Uterus (tissue), 4 donors: ENCODE measurements around the gene ADI1. TPM values are rescaled to one million over a fixed set of nuclear protein-coding genes. Genes with fewer than 3 reads are reported as not detected.
A peak's percentile ranks its signal among the peaks of the same experiment; 100 is the strongest.

ENCODE experiments used
- DNase-seq, 2 donors: peaks; one replicate each; pipeline ENCODE4 v3.0.0-alpha.2; 2019 to 2020
- H3K27ac ChIP-seq, 2 donors: fragments of 200-600 bp; sonication (generic); 1 replicate in 1 of 2; 2 replicates in 1 of 2; pipeline ENCODE4 v1.5.1; 2016 to 2018
- H3K27me3 ChIP-seq, 2 donors: fragments of 200-600 bp; sonication (generic); one replicate each; pipeline ENCODE4 v1.5.1; 2018 to 2019; ENCODE audit warnings: control low read depth in 1 of 2
- H3K36me3 ChIP-seq, 2 donors: fragments of 200-600 bp; sonication (generic); one replicate each; pipeline ENCODE4 v1.5.1; 2019; ENCODE audit warnings: control low read depth in 1 of 2
- H3K4me1 ChIP-seq, 2 donors: fragments of 200-600 bp; sonication (generic); one replicate each; pipeline ENCODE4 v1.5.1; 2018 to 2019; ENCODE audit warnings: control low read depth in 1 of 2
- H3K4me3 ChIP-seq, 2 donors: fragments of 200-600 bp; sonication (generic); 1 replicate in 1 of 2; 2 replicates in 1 of 2; pipeline ENCODE4 v1.5.1; 2018 to 2019; ENCODE audit warnings: mild to moderate bottlenecking in 1 of 2
- H3K9me3 ChIP-seq, 2 donors: fragments of 200-600 bp; sonication (generic); one replicate each; pipeline ENCODE4 v1.5.1; 2019; ENCODE audit warnings: control low read depth in 1 of 2
- POLR2A ChIP-seq, 2 donors: fragments of 450-650 bp; IDR thresholded peaks; one replicate each; pipeline ENCODE4 v1.6.1; 2016; ENCODE audit warnings: antibody characterized with exemption in 2 of 2, mild to moderate bottlenecking in 1 of 2, moderate library complexity in 1 of 2
- intact Hi-C: fragments of 100-400 bp; cut with DNase I; formaldehyde crosslinking; loops from one replicate; pipeline ENCODE4 v1.15.1; 2023; ENCODE audit warnings: low total_unique reads
- total RNA-seq, 4 donors: library from RNA; depleted of rRNA in 3 of 4; stranded (reverse); fragments of >200 nt in 3 of 4; gene quantifications; one replicate each; pipeline versions ENCODE4 v1.1.0 to v1.2.4, GENCODE V29; 2014 to 2023
- TF ChIP-seq, protein P1 (sequence below), 4 experiments: fragments of 200-600 bp in 2 of 4; fragments of 450-650 bp in 2 of 4; sonication (generic) in 2 of 4; IDR thresholded peaks; one replicate each; pipeline ENCODE4 v1.5.1; 2016 to 2019; ENCODE audit warnings: antibody characterized with exemption in 4 of 4, mild to moderate bottlenecking in 2 of 4, moderate library complexity in 1 of 4
- donor health status: DM: yes; HTN: yes; CAD: no.

Gene ADI1
- total RNA-seq, 4 donors from 2014 or later: 31.5 to 65.0 (median 37.9) TPM

DNA sequence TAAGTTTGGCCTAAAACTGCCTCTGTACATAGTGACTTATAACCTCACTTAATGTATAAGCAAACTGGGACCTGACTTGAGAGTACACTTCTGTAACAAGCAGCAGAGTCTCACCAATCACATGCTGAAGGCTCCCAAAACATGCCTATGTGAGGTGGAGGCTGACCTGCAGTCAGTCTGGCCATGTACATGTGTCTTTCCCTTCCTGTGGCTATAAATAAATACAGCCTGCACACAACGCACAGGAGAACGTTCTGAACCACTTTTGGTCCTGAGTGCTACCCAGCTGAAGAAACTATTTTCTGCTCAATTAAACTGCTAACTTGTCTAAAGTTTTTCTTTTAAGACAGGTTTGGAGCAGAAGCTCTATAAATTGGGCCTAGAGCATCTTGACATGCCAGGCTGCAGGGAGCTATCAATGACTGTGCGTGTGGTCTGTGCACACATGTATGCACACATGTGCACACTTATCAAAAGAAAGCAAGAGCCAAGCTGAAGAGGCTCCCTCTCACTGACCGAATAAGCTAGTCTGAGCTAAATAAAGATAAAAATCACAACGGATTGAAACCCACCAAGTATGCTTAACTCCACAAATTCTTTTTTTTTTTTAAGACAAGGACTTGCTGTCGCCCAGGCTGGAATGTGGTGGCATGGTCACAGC is 23.8 kb upstream of the ADI1 start:
- no peak for DNase-seq
- no peaks in the 10 kb centered on the region for H3K27me3 ChIP-seq
- no peaks in the 10 kb centered on the region for H3K36me3 ChIP-seq
- TF ChIP-seq, protein P1, sequence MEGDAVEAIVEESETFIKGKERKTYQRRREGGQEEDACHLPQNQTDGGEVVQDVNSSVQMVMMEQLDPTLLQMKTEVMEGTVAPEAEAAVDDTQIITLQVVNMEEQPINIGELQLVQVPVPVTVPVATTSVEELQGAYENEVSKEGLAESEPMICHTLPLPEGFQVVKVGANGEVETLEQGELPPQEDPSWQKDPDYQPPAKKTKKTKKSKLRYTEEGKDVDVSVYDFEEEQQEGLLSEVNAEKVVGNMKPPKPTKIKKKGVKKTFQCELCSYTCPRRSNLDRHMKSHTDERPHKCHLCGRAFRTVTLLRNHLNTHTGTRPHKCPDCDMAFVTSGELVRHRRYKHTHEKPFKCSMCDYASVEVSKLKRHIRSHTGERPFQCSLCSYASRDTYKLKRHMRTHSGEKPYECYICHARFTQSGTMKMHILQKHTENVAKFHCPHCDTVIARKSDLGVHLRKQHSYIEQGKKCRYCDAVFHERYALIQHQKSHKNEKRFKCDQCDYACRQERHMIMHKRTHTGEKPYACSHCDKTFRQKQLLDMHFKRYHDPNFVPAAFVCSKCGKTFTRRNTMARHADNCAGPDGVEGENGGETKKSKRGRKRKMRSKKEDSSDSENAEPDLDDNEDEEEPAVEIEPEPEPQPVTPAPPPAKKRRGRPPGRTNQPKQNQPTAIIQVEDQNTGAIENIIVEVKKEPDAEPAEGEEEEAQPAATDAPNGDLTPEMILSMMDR (IDR thresholded peaks at IDR 0.05): no peak
- no peak for TF ChIP-seq POLR2A (IDR thresholded peaks at IDR 0.05)
- H3K4me3 ChIP-seq: no peak overlapping the region
- intact Hi-C loops: no loop called here
- no peak overlapping the region for H3K27ac ChIP-seq
- H3K4me1 ChIP-seq: no peaks in the 10 kb centered on the region
- H3K9me3 ChIP-seq: no peaks in the 10 kb centered on the region

DNA sequence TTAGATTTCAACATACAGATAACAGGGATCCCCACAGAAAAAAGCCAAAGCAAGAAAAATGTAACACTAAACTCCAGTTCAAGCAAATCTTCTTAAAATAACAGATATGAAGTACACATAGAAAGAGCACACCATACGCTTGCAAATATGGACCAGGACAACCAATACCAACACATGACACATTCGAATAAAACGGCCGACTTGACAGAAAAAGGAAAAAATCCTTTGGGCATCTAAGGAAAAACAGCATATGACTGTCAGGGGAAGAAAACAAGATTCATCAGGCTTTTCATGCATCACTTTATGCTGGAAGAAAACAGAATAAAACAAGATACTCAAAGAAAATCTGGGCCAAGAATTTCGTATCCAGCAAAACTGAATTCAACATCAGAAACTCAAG is 22.8 kb upstream of the ADI1 start:
- Histone ChIP-seq H3K4me1 (no peaks in the 10 kb centered on the region), H3K9me3 (no peaks in the 10 kb centered on the region), H3K27me3 (no peaks in the 10 kb centered on the region), H3K4me3 (no peak overlapping the region), H3K27ac (no peak overlapping the region), H3K36me3 (no peaks in the 10 kb centered on the region)
- no peak for TF ChIP-seq POLR2A (IDR thresholded peaks at IDR 0.05)
- TF ChIP-seq, protein P1 (IDR thresholded peaks at IDR 0.05): no peak
- intact Hi-C loops: no loop called here
- DNase-seq: no peak

DNA sequence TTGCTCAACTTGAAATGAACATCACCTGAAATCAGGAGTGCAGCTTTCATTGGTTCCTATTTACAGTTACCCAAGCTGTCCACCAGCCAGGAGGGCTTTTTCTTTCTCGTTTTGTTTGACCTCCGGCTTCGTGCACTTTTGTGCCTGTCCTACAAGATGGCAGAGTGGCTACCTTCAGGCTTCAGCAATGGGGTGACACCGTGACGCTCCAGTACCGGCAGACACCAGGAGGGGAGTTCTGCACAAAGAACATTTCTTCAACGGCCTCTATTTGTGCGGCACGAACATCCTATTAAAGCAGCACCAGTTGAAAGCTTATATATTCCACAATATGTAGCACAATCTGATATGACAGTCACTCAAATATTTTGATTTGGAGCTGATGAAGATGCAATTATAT is 20.5 kb upstream of the ADI1 start:
- intact Hi-C loops: no loop called here
- Histone ChIP-seq H3K27ac (no peak overlapping the region), H3K36me3 (no peaks in the 10 kb centered on the region), H3K4me1 (peaks cover 0 to 4% of the 10 kb centered on the region in 2 donors), H3K27me3 (no peaks in the 10 kb centered on the region), H3K4me3 (no peak overlapping the region), H3K9me3 (no peaks in the 10 kb centered on the region)
- TF ChIP-seq POLR2A (IDR thresholded peaks at IDR 0.05): no peak
- TF ChIP-seq, protein P1 (IDR thresholded peaks at IDR 0.05): no peak
- no peak for DNase-seq

DNA sequence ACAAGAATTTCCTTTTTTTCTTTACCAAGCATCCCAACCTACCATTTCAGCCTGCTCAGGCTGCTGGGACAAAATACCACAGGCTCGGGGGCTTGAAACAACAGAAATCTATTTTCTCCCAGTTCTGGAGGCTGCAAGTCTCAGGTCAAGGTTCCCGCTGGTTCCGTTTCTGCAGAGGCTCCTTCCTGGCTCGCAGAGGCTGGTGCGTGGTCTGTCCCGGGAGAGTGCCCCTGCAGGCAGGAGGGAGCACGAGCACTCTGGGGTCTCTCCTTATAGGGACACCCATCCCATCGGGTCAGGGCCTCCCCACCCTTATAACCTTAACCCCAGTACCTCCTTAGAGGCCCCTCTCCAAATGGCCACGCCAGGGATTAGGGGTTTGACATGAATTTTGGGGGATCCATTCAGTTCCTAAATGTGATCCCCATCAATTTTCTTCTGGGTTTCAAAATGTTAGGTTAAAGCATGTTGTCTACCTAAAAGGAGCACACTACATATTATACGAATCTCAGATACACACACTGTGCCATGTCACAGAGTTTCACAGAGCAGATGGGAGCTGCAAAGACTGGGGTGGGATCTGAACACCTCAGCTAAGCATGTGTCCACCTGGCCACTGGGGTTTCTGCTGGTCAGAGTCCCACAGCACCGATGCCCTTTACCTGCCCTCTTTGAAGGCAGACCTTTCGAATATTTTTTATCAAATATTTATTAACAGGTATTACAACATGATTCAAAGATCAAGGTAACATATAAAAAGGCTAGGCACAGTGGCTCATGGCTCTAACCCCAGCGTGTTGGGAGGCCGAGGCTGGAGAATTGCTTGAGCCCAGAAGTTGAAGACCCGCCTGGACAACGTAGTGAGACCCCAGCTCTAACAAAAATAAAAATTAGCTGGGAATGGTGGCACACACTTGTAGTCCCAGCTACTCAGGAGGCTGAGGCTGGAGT is 17.6 kb upstream of the ADI1 start:
- H3K4me1 ChIP-seq: peaks cover 0 to 4% of the 10 kb centered on the region in 2 donors
- peak; percentile 65 for DNase-seq
- no peaks in the 10 kb centered on the region for H3K27me3 ChIP-seq
- peak overlapping the region; percentile 94 to 95 for H3K27ac ChIP-seq
- no peaks in the 10 kb centered on the region for H3K36me3 ChIP-seq
- TF ChIP-seq POLR2A (IDR thresholded peaks at IDR 0.05): no peak
- TF ChIP-seq, protein P1 (IDR thresholded peaks at IDR 0.05): peak; percentile 31 to 60 (median 46)
- H3K9me3 ChIP-seq: no peaks in the 10 kb centered on the region
- intact Hi-C loops: no loop called here
- peak overlapping the region; percentile 35 to 43 for H3K4me3 ChIP-seq
